HepG2 (cell line): ENCODE data around the gene SNHG17. TPM values are rescaled to one million over a fixed set of nuclear protein-coding genes. Genes with fewer than 3 reads are reported as not detected.

ENCODE experiments used
- ADNP ChIP-seq: sonication (generic); formaldehyde crosslinking; IDR thresholded peaks from 2 replicates; pipeline ENCODE4 v1.4.0; 2020; ENCODE audit warnings: missing genetic modification reagents
- CBX5 ChIP-seq: sonication (generic); formaldehyde crosslinking; IDR thresholded peaks from 2 replicates; pipeline ENCODE4 v1.4.0; 2020; ENCODE audit warnings: missing genetic modification reagents, borderline replicate concordance
- CHCHD3 ChIP-seq: sonication (generic); formaldehyde crosslinking; IDR thresholded peaks from 2 replicates; pipeline ENCODE4 v1.8.0; 2022; ENCODE audit warnings: mild to moderate bottlenecking, missing genetic modification reagents, moderate library complexity
- CHD4 ChIP-seq: fragments of 200-600 bp; sonication (generic); IDR thresholded peaks from 2 replicates; pipeline ENCODE4 v1.7.0; 2017; ENCODE audit warnings: mild to moderate bottlenecking, low read length, borderline replicate concordance
- FOXA1 ChIP-seq, 2 experiments: fragments of 450-650 bp in 1 of 2; sonication (generic) in 1 of 2; formaldehyde crosslinking in 1 of 2; IDR thresholded peaks; 2 replicates each; pipeline versions ENCODE4 v1.4.0 to v1.6.1; 2016 to 2020; ENCODE audit warnings: missing genetic modification reagents in 1 of 2
- FOXO1 ChIP-seq: sonication (generic); formaldehyde crosslinking; IDR thresholded peaks from 2 replicates; pipeline ENCODE4 v1.4.0; 2020; ENCODE audit warnings: missing genetic modification reagents
- HCFC1 ChIP-seq: fragments of 150-350 bp; IDR thresholded peaks from 2 replicates; pipeline ENCODE4 v1.6.1; 2014; ENCODE audit warnings: low read depth, low read length
- ISX ChIP-seq: sonication (generic); formaldehyde crosslinking; conservative IDR thresholded peaks from 2 replicates; pipeline ENCODE4 v1.5.0; 2020; ENCODE audit warnings: missing genetic modification reagents
- KMT2A ChIP-seq: sonication (generic); formaldehyde crosslinking; IDR thresholded peaks from 2 replicates; pipeline ENCODE4 v1.4.0; 2020; ENCODE audit warnings: missing genetic modification reagents
- NCOA5 ChIP-seq: sonication (generic); formaldehyde crosslinking; IDR thresholded peaks from 2 replicates; pipeline ENCODE4 v1.4.0; 2020; ENCODE audit warnings: missing genetic modification reagents
- NPAS2 ChIP-seq: sonication (generic); formaldehyde crosslinking; IDR thresholded peaks from 2 replicates; pipeline ENCODE4 v1.8.0; 2022; ENCODE audit warnings: mild to moderate bottlenecking, missing genetic modification reagents, borderline replicate concordance
- NR2C2 ChIP-seq: sonication (generic); formaldehyde crosslinking; IDR thresholded peaks from 2 replicates; pipeline ENCODE4 v1.4.0; 2020; ENCODE audit warnings: missing genetic modification reagents, mild to moderate bottlenecking, moderate library complexity, borderline replicate concordance
- NR2F6 ChIP-seq, 2 experiments: IDR thresholded peaks; 2 replicates each; pipeline ENCODE4 v1.6.1; 2016; ENCODE audit warnings: antibody characterized with exemption in 1 of 2, mild to moderate bottlenecking in 1 of 2
- RXRA ChIP-seq: sonication (generic); formaldehyde crosslinking; IDR thresholded peaks from 2 replicates; pipeline ENCODE4 v1.5.1; 2020; ENCODE audit warnings: missing genetic modification reagents
- SIX4 ChIP-seq: sonication (generic); formaldehyde crosslinking; IDR thresholded peaks from 2 replicates; pipeline ENCODE4 v1.4.0; 2020; ENCODE audit warnings: missing genetic modification reagents
- ZFAT ChIP-seq: sonication (generic); formaldehyde crosslinking; conservative IDR thresholded peaks from 2 replicates; pipeline ENCODE4 v1.8.1; 2023; ENCODE audit warnings: missing genetic modification reagents, inconsistent platforms
- ZNF121 ChIP-seq: sonication (generic); formaldehyde crosslinking; IDR thresholded peaks from 2 replicates; pipeline ENCODE4 v1.5.0; 2020; ENCODE audit warnings: mild to moderate bottlenecking, missing genetic modification reagents
- ZNF547 ChIP-seq: sonication (generic); formaldehyde crosslinking; IDR thresholded peaks from 2 replicates; pipeline ENCODE4 v1.5.1; 2020; ENCODE audit warnings: mild to moderate bottlenecking, missing genetic modification reagents
- ZNF556 ChIP-seq: sonication (generic); formaldehyde crosslinking; IDR thresholded peaks from 2 replicates; pipeline ENCODE4 v1.4.0; 2020; ENCODE audit warnings: mild to moderate bottlenecking, missing genetic modification reagents, borderline replicate concordance
- ZNF652 ChIP-seq: IDR thresholded peaks from 2 replicates; pipeline ENCODE4 v1.6.1; 2016; ENCODE audit warnings: low read depth, borderline replicate concordance
- polyA plus RNA-seq, 8 experiments: library from polyadenylated mRNA; depleted of rRNA in 3 of 8; stranded (reverse) in 7 of 8; unstranded in 1 of 8; fragments of >200 nt; fragmentation: Illumina TruSeq in 4 of 8; extraction: Trizol in 4 of 8; gene quantifications; 2 replicates each; pipeline versions ENCODE4 v1.2.1 to v1.2.3, GENCODE V29; 2011 to 2016; ENCODE audit warnings: low read depth in 4 of 8, missing spikeins in 1 of 8, mixed read lengths in 1 of 8; ENCODE audit not compliant: insufficient read depth in 1 of 8
- total RNA-seq, 5 experiments: library from RNA; depleted of rRNA; stranded (reverse); fragments of >200 nt; fragmentation: Illumina TruSeq; extraction: Trizol; gene quantifications; 2 replicates each; pipeline ENCODE4 v1.2.3, GENCODE V29; 2016; ENCODE audit warnings: low read depth in 1 of 5
- TF ChIP-seq, protein P1 (sequence below): sonication (generic); formaldehyde crosslinking; IDR thresholded peaks from 2 replicates; pipeline ENCODE4 v1.4.0; 2020; ENCODE audit warnings: missing genetic modification reagents
- TF ChIP-seq, protein P2 (sequence below): sonication (generic); formaldehyde crosslinking; IDR thresholded peaks from 2 replicates; pipeline ENCODE4 v1.4.0; 2020; ENCODE audit warnings: low read depth, mild to moderate bottlenecking, missing genetic modification reagents
- TF ChIP-seq, protein P3 (sequence below): sonication (generic); formaldehyde crosslinking; IDR thresholded peaks from 2 replicates; pipeline ENCODE4 v1.5.0; 2020; ENCODE audit warnings: mild to moderate bottlenecking, missing genetic modification reagents, borderline replicate concordance

Gene SNHG17
- total and polyA plus RNA-seq, 2 of the 13 experiments (the other 11 are each of a cell fraction or from before 2014, with no cell fraction given) = 26.2 to 41.2 TPM

DNA sequence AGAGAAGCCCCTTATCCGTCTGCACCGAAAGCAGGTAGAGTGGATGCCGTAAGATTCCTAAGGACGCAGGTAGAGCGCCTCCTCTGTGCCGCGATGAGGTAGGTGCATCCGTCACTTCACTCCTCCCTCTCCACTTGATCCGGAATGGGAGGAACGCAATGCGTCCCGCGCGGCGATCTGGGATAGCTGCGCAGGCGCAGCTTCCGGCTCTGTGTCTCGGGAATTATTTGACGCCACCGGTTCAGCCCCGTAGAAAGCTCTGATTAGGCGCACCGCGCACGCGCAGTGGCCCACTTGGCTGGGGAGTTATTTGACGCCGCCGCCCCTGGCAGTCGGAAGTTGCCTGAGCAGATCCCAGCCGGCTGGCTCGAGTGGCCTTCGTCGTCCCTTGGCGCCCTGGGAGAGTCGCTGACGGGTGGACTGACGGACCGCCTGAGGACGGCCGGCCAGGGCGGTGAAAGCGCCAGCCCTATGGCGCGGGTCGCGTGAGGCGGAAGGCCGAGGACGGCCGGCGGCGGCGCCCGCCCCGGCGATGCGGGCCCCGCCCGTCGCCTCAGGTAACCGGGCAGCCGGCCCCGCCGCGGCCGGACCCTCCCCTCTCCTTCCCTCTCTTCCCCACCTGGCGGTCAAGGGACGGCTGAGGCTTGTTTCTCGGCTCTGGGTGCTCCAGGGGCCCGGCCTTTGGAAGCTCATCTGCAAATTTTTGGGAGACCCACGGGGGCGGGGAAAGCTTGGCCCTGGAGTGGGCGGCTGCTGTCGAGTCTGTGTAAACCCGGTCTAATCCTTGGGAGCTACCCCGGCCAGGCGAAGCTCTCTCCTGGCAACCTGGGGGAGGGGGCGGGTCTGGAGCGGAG lies 37.6 kb upstream of the SNHG17 start, which contains the start of gene RALGAPB (continued):
- TF ChIP-seq FOXA1 (IDR thresholded peaks at IDR 0.05) = no peak
- TF ChIP-seq FOXA1 (CRISPR knock-in tag; IDR thresholded peaks at IDR 0.05) = peak; percentile 35
- peak; percentile 91 for TF ChIP-seq KMT2A (CRISPR knock-in tag)
- peak; percentile 85 for TF ChIP-seq NR2C2 (CRISPR knock-in tag)
- no peak for TF ChIP-seq NPAS2 (CRISPR knock-in tag)
- TF ChIP-seq CHD4 = no peak
- peak; percentile 64 for TF ChIP-seq RXRA (CRISPR knock-in tag)
- TF ChIP-seq ADNP (CRISPR knock-in tag) = 0 out of 2 replicates have a peak, but pooled peaks have one; percentile 14
- TF ChIP-seq CBX5 = no peak
- no peak; the same call in 1 of the 2 replicates for TF ChIP-seq ZNF121 (CRISPR knock-in tag)
- peak; percentile 64; the same call in 1 of the 2 replicates for TF ChIP-seq ZNF556 (CRISPR knock-in tag)
- TF ChIP-seq HCFC1 = peak; percentile 66
- TF ChIP-seq, protein P1, sequence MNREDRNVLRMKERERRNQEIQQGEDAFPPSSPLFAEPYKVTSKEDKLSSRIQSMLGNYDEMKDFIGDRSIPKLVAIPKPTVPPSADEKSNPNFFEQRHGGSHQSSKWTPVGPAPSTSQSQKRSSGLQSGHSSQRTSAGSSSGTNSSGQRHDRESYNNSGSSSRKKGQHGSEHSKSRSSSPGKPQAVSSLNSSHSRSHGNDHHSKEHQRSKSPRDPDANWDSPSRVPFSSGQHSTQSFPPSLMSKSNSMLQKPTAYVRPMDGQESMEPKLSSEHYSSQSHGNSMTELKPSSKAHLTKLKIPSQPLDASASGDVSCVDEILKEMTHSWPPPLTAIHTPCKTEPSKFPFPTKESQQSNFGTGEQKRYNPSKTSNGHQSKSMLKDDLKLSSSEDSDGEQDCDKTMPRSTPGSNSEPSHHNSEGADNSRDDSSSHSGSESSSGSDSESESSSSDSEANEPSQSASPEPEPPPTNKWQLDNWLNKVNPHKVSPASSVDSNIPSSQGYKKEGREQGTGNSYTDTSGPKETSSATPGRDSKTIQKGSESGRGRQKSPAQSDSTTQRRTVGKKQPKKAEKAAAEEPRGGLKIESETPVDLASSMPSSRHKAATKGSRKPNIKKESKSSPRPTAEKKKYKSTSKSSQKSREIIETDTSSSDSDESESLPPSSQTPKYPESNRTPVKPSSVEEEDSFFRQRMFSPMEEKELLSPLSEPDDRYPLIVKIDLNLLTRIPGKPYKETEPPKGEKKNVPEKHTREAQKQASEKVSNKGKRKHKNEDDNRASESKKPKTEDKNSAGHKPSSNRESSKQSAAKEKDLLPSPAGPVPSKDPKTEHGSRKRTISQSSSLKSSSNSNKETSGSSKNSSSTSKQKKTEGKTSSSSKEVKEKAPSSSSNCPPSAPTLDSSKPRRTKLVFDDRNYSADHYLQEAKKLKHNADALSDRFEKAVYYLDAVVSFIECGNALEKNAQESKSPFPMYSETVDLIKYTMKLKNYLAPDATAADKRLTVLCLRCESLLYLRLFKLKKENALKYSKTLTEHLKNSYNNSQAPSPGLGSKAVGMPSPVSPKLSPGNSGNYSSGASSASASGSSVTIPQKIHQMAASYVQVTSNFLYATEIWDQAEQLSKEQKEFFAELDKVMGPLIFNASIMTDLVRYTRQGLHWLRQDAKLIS (CRISPR knock-in tag) = peak; percentile 40; the same call in 1 of the 2 replicates
- TF ChIP-seq ZNF547 = peak; percentile 87; the same call in 1 of the 2 replicates
- TF ChIP-seq, protein P2, sequence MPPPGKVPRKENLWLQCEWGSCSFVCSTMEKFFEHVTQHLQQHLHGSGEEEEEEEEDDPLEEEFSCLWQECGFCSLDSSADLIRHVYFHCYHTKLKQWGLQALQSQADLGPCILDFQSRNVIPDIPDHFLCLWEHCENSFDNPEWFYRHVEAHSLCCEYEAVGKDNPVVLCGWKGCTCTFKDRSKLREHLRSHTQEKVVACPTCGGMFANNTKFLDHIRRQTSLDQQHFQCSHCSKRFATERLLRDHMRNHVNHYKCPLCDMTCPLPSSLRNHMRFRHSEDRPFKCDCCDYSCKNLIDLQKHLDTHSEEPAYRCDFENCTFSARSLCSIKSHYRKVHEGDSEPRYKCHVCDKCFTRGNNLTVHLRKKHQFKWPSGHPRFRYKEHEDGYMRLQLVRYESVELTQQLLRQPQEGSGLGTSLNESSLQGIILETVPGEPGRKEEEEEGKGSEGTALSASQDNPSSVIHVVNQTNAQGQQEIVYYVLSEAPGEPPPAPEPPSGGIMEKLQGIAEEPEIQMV (CRISPR knock-in tag) = 0 out of 2 replicates have a peak, but pooled peaks have one; percentile 62
- TF ChIP-seq, protein P3, sequence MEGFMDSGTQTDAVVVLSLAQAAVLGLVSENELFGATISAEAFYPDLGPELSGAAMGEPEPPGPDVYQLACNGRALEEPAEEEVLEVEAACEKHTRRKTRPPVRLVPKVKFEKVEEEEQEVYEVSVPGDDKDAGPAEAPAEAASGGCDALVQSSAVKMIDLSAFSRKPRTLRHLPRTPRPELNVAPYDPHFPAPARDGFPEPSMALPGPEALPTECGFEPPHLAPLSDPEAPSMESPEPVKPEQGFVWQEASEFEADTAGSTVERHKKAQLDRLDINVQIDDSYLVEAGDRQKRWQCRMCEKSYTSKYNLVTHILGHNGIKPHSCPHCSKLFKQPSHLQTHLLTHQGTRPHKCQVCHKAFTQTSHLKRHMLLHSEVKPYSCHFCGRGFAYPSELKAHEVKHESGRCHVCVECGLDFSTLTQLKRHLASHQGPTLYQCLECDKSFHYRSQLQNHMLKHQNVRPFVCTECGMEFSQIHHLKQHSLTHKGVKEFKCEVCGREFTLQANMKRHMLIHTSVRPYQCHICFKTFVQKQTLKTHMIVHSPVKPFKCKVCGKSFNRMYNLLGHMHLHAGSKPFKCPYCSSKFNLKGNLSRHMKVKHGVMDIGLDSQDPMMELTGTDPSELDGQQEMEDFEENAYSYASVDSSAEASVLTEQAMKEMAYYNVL (CRISPR knock-in tag) = peak; percentile 88; the same call in 1 of the 2 replicates
- no peak for TF ChIP-seq CHCHD3 (CRISPR knock-in tag)
- TF ChIP-seq SIX4 (CRISPR knock-in tag) = peak; percentile 69
- peak; percentile 76; the same call in 1 of the 2 replicates for TF ChIP-seq ISX (CRISPR knock-in tag)
- no peak; the same call in 1 of the 2 replicates for TF ChIP-seq ZFAT (CRISPR knock-in tag)
- no peak for TF ChIP-seq NCOA5 (CRISPR knock-in tag)
- no peak for TF ChIP-seq NR2F6 (IDR thresholded peaks at IDR 0.05)
- peak; percentile 60; the same call in 1 of the 2 replicates for TF ChIP-seq NR2F6 (CRISPR knock-in tag; IDR thresholded peaks at IDR 0.05)
- TF ChIP-seq ZNF652 (CRISPR knock-in tag) = peak; percentile 10; the same call in 1 of the 2 replicates
- peak; percentile 84 for TF ChIP-seq FOXO1 (CRISPR knock-in tag)
